Sigmoid colon (tissue), 7 donors: Measurements from ENCODE around the gene TENM3. TPM values are rescaled to one million over a fixed set of nuclear protein-coding genes. Genes with fewer than 3 reads are reported as not detected.

Source experiments
- DNase-seq: peaks from one replicate; pipeline ENCODE4 v3.0.0-alpha.2; 2019
- H3K27ac ChIP-seq, 4 donors: fragments of 200-600 bp; sonication (generic); one replicate each; pipeline ENCODE4 v1.5.1; 2016 to 2019; ENCODE audit warnings: mild to moderate bottlenecking in 1 of 4
- H3K27me3 ChIP-seq, 3 donors: fragments of 200-600 bp; sonication (generic); one replicate each; pipeline ENCODE4 v1.5.1; 2019; ENCODE audit warnings: mild to moderate bottlenecking in 1 of 3
- H3K36me3 ChIP-seq, 4 donors: fragments of 200-600 bp; sonication (generic); one replicate each; pipeline ENCODE4 v1.5.1; 2016 to 2019
- H3K4me1 ChIP-seq, 4 donors: fragments of 200-600 bp; sonication (generic); one replicate each; pipeline ENCODE4 v1.5.1; 2017 to 2019
- H3K4me3 ChIP-seq, 4 donors: fragments of 200-600 bp; sonication (generic); one replicate each; pipeline ENCODE4 v1.5.1; 2017 to 2019; ENCODE audit warnings: mild to moderate bottlenecking in 2 of 4, moderate library complexity in 1 of 4
- H3K9me3 ChIP-seq, 4 donors: fragments of 200-600 bp in 3 of 4; sonication (generic) in 3 of 4; one replicate each; pipeline versions ENCODE4 v1.5.1 to v1.6.1; 2013 to 2019
- CTCF ChIP-seq, 4 experiments: fragments of 450-650 bp in 3 of 4; fragments of 200-600 bp in 1 of 4; IDR thresholded peaks; one replicate each; pipeline ENCODE4 v1.5.1; 2016 to 2019; ENCODE audit warnings: antibody characterized with exemption in 4 of 4, mild to moderate bottlenecking in 3 of 4, moderate library complexity in 2 of 4
- EP300 ChIP-seq, 4 donors: sonication (generic); formaldehyde crosslinking; IDR thresholded peaks; one replicate each; pipeline ENCODE4 v1.6.1; 2017; ENCODE audit warnings: antibody characterized with exemption in 4 of 4
- POLR2A ChIP-seq, 2 donors: fragments of 450-650 bp; IDR thresholded peaks; one replicate each; pipeline ENCODE4 v1.6.1; 2016; ENCODE audit warnings: antibody characterized with exemption in 2 of 2, mild to moderate bottlenecking in 2 of 2, moderate library complexity in 2 of 2
- POLR2AphosphoS5 ChIP-seq, 4 donors: sonication (generic); formaldehyde crosslinking; IDR thresholded peaks; one replicate each; pipeline ENCODE4 v1.6.1; 2017; ENCODE audit warnings: antibody characterized with exemption in 4 of 4
- WGBS, 2 donors: extraction: QIAGEN DNeasy Blood & Tissue Kit; methylation state at CpG; one replicate each; pipeline ENCODE4 v1.1.7; 2013; 5-methylcytosine and 5-hydroxymethylcytosine counted together
- intact Hi-C: fragments of 100-400 bp; cut with DNase I; formaldehyde crosslinking; loops from one replicate; pipeline ENCODE4 v1.15.1; 2023
- polyA plus RNA-seq, 3 donors: library from polyadenylated mRNA; stranded (reverse); fragments of 200-250 nt; gene quantifications; one replicate each; pipeline ENCODE4 v1.2.3, GENCODE V29; 2013
- total RNA-seq, 4 donors: library from RNA; depleted of rRNA; stranded (reverse); fragments of >200 nt; gene quantifications; one replicate each; pipeline ENCODE4 v1.1.0, GENCODE V29; 2016
- donor health status: healthy with polysubstance abuse.
- donor health status: Bipolar disorder and iron deficiency.
- donor health status: healthy.

TENM3 gene
- total and polyA plus RNA-seq, 7 donors: 0.60 to 82.3 (median 37.8) TPM; not detected in 1

- TF ChIP-seq EP300 (IDR thresholded peaks at IDR 0.05) (no peak), CTCF (IDR thresholded peaks at IDR 0.05) (no peak)
- 78 to 84% methylated on average over 9 of the region's 9 CpGs for WGBS, 2 donors
- H3K27me3 ChIP-seq: no peaks in the 10 kb centered on the region
- H3K4me1 ChIP-seq: no peaks in the 10 kb centered on the region
- H3K36me3 ChIP-seq: no peaks in the 10 kb centered on the region
- no peaks in the 10 kb centered on the region for H3K9me3 ChIP-seq
- no peak for DNase-seq
- no peak overlapping the region for H3K27ac ChIP-seq
- intact Hi-C loops: no loop called here
- no peak overlapping the region for H3K4me3 ChIP-seq
Observed at GRCh38 chr4:182224192-182224850, 18.9 kb upstream of the TENM3 start.

GRCh38 chr4:182225257-182225852 lies 17.8 kb upstream of the TENM3 start:
- WGBS, 2 donors: 88% methylated on average over 9 of the region's 9 CpGs

GRCh38 chr4:182227611-182228010 lies 15.6 kb upstream of the TENM3 start:
- 85 to 89% methylated on average over 6 of the region's 6 CpGs for WGBS, 2 donors
- intact Hi-C loops: no loop called here

More at GRCh38 chr4:182225257-182225852, 17.8 kb upstream of the TENM3 start:
- TF ChIP-seq POLR2A (IDR thresholded peaks at IDR 0.05) (no peak), EP300 (IDR thresholded peaks at IDR 0.05) (no peak), CTCF (IDR thresholded peaks at IDR 0.05) (no peak), POLR2AphosphoS5 (IDR thresholded peaks at IDR 0.05) (no peak)
- Histone ChIP-seq H3K36me3 (no peaks in the 10 kb centered on the region), H3K4me3 (no peak overlapping the region), H3K27ac (no peak overlapping the region), H3K4me1 (no peaks in the 10 kb centered on the region), H3K27me3 (no peaks in the 10 kb centered on the region), H3K9me3 (no peaks in the 10 kb centered on the region)
- intact Hi-C loops: no loop called here
- DNase-seq: no peak

DNA sequence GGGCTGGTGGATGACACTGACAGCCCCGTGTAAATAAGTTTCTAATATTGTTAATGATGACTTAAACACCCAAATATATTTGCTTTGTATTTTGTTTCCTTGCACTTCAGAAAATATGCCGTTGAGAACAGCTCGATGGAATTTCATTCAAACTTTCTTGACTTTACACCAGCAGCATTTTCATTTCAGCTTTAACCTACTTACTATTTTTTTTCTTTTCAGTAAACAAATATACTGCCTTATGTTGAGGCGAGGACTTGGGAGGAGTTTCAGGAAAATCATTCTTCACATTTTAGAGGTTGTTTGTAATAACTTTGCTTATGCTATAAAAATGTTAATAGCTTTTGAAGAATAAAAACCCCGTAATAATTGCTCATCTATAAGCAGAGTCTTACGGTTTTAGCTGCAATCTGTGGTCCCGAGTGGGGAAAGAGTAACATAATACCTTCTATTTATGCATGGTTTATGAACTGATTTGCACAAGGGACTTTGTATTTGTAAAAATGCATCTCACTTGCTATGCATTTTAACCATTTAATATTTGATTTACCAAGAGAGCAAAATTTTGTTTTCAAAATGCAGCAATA lies 14.1 kb upstream of the TENM3 start:
- no peak for DNase-seq
- peaks cover 0 to 11% (median 9%) of the 10 kb centered on the region in 4 donors for H3K4me1 ChIP-seq
- 58 to 72% methylated on average over 7 of the region's 7 CpGs for WGBS, 2 donors
- no peaks in the 10 kb centered on the region for H3K27me3 ChIP-seq
- intact Hi-C loops: no loop called here
- TF ChIP-seq POLR2AphosphoS5 (IDR thresholded peaks at IDR 0.05) (no peak), EP300 (IDR thresholded peaks at IDR 0.05) (no peak), CTCF (IDR thresholded peaks at IDR 0.05) (no peak), POLR2A (IDR thresholded peaks at IDR 0.05) (no peak)
- H3K4me3 ChIP-seq: no peak overlapping the region
- H3K9me3 ChIP-seq: no peaks in the 10 kb centered on the region
- H3K36me3 ChIP-seq: no peaks in the 10 kb centered on the region
- H3K27ac ChIP-seq: no peak overlapping the region

More at GRCh38 chr4:182227611-182228010, 15.6 kb upstream of the TENM3 start:
- TF ChIP-seq EP300 (IDR thresholded peaks at IDR 0.05): no peak
- TF ChIP-seq CTCF (IDR thresholded peaks at IDR 0.05): no peak
- TF ChIP-seq POLR2AphosphoS5 (IDR thresholded peaks at IDR 0.05): no peak
- no peak for TF ChIP-seq POLR2A (IDR thresholded peaks at IDR 0.05)
- Histone ChIP-seq H3K36me3 (no peaks in the 10 kb centered on the region), H3K4me3 (no peak overlapping the region), H3K27me3 (no peaks in the 10 kb centered on the region), H3K4me1 (peaks cover 0 to 11% (median 9%) of the 10 kb centered on the region in 4 donors), H3K27ac (no peak overlapping the region), H3K9me3 (no peaks in the 10 kb centered on the region)
- DNase-seq: no peak
